Activated CD8-positive, alpha-beta memory T cell treated with anti-CD3 and anti-CD28 coated beads for 24 hours (primary cell): ENCODE results near the gene TSC1.
A peak's percentile ranks its signal among the peaks of the same experiment; 100 is the strongest.
"Not testable (repeated sequence)": the region's sequence is repeated elsewhere in the genome, so short reads cannot be mapped to it uniquely, and the experiment has no call there.

Experiments
- DNase-seq: peaks from one replicate; pipeline ENCODE4 v3.0.0-alpha.2; 2020

TSC1 gene

DNA sequence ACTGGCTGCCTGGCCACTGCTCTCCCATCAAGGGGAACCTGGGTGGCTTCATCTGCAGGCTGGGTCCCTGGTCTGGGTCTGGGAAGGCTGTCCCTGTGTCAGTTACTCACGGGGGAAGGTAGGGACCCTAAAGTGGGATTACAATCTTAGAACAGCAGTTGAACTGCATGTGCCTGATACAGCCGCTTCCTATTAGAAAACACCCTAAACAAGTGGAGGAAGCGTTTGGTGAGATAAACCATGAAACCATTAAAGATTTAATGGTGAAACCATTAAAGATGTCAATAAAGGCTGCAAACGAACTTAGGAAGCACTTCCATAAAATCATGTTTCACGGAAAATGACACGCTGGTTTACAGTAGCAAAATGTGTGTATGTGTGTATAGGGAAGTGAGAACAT is 31.5 kb upstream of the TSC1 start:
- DNase-seq, result no peak

- DNase-seq, result no peak
Observed at GRCh38 chr9:132973713-132974112, 29.3 kb upstream of the TSC1 start.

DNA sequence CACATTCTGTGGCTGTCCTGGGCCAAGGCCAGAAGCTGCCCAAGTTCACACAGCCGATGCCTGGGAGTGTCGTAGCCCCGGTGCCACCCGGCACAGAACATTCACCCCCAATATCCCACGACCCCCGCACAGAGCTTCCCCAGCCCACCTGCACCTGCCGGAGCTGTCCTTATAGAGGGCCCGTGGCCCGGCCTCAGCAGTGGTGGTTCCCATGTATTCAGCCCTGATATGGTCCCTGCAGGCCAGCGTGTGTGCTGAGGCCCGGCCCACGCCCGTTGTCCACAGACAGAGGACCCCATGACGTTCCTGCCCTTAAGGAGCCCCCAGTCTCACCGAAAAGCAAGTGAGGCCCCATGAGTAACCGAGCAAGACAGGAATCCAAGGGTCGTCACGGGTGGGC is 28.8 kb upstream of the TSC1 start:
- DNase-seq, result no peak

DNA sequence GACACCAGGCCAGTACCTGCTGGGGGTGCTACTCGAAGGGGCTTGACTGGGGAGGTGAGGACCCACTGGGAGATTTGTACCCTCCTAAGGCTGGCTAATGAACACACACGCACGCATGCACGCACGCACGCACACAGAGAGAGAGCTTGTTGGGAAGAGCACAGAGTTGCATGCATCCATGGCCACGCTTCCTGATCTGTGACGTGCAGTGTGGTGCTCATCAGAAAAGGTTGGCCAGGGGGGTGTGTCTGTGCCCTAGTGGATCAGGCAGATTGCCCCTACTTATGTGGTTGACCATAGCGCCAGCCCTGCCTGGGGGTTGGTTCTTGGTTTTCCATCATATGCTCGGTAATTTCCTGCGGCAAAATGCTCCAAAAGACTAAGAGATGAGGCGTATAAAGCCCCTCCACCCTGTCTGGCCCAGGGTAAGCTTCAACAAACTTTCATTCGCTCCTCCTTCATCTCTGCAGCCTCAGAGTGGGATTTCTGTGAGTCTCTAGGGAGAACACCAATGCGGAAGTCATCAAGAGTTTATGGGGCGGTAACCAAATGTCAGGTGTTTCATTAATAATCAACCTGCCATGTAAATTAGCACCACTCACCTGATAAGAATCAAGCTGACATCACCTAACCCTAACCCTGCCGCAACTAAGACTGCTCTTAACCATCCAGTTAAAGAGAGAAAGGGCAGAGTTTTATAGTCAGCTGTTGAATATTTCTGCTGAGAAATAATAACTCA is 26.1 kb upstream of the TSC1 start:
- no peak for DNase-seq

GRCh38 chr9:132969783-132970182 is 25.4 kb upstream of the TSC1 start:
- DNase-seq, result no peak

DNA sequence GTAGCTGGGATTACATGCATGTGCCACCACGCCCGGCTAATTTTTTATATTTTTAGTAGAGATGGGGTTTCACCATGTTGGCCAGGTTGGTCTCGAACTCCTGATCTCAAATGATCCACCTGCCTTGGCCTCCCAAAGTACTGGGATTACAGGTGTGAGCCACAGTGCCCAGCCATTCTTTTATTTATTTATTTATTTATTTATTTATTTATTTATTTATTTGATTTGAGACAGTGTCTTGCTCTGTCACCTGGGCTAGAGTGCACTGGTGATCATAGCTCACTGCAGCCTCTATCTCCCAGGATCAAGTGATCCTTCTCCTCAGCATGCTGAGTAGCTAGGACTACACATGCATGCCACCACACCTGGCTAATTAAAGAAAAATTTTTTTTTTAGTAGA is 23.5 kb upstream of the TSC1 start:
- DNase-seq, result not testable (repeated sequence)

- no peak for DNase-seq
Observed at GRCh38 chr9:132965478-132965877, 21.1 kb upstream of the TSC1 start.

GRCh38 chr9:132961002-132961401 is 16.6 kb upstream of the TSC1 start:
- DNase-seq, result no peak

DNA sequence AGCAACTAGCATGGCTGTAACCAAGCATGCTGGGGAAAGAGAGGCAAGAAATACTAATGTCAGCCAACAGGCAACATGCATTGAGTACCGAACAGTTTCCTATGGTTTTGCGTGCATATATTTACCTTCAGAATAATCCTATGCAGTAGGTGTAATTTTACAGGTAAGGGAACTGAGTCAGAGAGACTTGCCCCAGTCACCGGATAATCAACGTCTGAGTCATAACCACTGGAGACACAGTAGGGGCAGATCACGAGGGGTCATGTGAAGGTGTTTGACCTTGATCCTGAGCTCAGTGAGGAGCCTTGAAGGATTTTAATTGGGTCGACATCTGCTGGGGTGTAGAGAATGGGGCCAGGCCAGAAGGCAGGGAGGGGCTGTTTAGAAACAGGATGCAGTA is 13.4 kb upstream of the TSC1 start:
- DNase-seq, result no peak

DNA sequence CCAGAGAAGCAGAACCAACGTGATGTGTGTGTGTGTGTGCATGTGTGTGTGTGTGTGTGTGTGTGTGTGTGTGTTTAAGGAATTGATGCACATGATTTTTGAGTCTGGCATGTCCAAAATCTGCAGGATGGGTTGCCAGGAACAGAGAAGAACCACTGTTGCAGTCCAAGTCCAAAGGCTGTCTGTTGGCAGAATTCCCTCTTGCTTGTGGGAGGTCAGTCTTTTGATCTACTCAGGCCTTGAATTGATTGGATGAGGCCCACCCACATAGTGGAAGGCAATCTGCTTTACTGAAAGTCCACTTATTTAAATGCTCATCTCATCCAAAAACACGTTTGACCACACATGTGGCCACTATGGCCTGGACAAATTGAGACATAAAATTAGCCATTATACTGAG is 11.4 kb upstream of the TSC1 start:
- no peak for DNase-seq

DNA sequence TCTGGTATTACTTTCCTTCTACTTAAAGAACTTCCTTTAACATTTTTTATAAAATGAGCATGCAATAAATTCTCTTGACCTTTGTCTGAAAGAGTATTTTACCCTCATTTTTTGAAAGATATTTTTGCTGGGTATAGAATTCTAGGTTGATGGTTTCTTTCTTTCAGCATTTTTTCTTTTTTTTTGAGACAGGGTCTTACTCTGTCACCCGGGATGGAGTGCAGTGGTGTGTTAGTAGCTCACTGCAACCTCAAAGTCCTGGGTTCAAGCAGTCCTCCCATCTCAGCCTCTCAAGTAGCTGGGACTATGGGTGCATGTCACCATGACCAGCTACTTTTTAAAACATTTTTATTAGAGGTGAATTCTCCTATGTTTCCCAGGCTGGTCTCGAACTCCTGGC is 10.7 kb upstream of the TSC1 start:
- no peak for DNase-seq

GRCh38 chr9:132949709-132950108 is 5.3 kb upstream of the TSC1 start:
- DNase-seq, result no peak

- no peak for DNase-seq
Observed at GRCh38 chr9:132948482-132949050, 4.2 kb upstream of the TSC1 start.

DNA sequence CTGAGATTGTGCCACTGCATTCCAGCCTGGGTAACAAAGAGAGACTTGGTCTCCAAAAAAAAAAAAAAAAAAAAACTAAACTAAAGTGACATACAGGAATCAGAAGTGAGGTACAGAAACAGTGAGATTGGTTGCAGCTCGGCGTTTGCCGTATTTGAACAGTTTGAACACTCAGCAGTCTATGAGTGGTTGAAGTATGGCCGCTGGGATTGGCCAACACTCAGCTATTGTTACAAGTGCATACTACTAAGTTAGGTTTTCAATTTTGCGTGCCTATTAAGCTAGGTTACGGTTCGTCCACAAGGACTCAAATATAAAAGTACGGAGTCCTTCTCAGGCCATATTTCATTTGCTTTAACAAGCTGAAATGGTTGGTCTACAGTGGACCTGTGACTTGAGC is 3.3 kb upstream of the TSC1 start:
- DNase-seq, result no peak

DNA sequence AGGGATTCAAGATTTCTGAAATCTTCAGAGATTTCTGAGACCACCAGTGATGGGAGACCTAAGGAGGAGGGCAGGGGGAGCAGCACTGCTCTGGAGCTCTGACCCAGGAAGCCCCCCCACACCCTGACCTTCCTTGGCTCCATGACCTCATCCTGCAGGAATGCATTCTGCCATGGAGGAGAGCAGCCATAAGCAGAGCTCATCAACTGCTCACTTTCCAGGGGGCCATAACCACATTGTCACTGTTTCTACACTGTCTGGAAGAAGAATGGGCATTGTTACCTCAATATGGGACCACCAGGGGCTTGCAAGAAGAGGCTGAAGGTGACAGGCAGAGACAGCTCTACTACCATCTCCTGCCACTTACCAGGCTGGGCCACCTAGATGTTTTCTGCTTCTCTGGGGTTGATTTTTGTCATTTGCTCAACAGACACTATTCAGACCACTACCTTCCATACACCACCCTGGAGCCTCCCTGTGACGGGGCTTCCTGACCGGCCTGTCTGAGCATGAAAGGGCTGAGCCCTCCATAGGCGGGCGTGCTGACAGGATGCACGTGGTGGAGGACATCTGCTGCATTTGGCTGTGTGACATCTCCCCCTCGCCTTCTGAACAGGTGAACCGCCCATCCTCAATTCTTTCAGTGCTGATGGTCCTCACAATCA is 2.3 kb upstream of the TSC1 start:
- no peak for DNase-seq

DNA sequence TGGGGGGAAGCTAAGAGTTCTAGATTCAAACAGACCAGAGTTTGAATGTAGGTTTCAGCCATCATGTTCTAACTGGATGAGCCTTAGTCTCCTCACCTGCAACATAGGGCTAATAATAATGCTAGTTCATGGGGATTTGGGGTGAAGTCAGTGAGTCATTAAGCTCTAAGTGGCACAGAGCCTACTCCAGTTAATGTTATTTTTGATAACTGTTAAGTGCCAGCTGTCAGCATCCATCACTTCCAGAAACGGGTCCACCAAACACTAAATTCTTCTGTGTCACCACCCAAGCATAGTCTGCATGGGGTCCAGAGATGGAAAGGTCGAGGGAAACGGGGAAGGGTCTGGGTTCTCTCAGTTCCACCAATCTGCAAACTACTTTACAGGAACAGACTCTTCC is 1.8 kb upstream of the TSC1 start:
- DNase-seq, result no peak

DNA sequence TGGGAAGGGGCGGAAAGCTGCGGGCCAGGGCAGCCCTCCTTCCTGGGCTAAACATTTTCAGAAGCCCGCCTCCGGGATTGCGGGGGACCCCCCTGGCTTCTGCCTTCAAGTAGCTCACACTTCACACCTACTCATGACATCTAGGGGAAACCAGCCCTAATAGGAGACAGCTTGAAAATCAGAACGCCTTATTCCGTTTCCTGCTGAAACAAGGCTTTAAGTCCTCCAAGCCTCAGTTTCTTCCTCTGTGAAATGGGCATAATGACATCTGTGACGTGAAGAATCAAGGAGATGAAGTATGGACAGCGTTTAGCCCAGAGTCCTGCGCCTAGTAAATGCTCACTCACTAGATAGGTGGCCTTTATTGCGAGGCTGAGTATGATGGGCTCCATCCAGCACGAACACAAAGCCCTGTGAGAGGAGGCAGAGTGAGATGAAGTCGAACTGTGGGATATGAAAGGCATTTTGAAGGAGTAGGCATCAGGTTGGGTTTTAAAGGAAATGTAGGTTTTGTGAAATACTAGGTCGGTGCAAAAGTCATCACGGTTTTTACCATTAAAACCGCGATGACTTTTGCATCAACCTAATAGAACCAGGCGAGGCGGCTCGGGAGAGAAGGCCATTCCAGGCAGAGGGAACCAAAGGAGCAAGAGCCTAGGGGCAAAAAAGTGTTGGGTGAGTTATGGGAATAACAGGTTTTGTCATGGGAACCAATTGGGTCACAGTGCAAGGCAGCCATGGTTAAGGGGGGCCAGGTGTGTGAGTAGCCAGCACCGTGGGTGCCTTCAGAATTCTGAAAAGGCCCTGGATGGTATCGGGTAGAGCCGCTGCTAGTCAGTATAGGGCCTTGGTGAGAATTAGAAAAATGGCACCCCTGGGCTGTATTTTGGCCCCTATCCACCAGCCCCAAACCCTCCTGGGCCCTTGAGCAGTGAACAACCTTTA is 1.0 kb upstream of the TSC1 start:
- DNase-seq, result no peak

DNA sequence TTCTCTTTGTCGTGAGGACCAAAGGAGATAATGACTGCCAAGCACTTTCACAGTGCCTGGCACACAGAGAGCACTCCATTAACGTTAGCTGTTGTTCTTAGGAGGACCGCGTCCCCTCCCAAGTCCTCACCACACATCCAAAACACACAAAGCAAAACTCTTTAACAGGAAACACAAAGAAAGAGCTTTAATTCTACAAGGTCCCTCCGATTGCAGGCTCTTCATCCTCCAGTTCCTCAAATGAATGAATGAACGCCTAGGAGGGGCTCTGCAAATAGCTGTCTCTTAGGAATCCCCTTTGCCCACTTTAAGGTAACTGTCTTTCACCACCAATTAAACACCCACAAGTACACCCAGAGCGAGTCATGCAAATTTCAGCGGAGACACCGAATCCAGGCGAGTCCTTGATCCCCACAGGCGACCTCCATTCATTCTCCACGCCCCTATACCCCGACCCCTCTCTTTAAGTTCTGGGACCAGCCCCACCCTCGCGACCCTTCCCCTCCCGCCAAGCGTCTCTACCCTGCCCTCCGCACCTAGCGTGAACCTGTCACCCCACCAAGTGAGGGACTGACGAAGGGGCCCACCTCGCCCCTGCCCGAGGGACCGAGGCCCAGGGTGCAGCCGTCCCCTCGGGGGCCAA is 644 bp downstream of the TSC1 start:
- peak; percentile 62 for DNase-seq

GRCh38 chr9:132942541-132943182 is 1.8 kb downstream of the TSC1 start:
- no peak for DNase-seq

GRCh38 chr9:132939169-132939568 is 5.2 kb downstream of the TSC1 start:
- DNase-seq, result no peak

GRCh38 chr9:132937463-132937901 is 6.9 kb downstream of the TSC1 start:
- DNase-seq, result no peak

DNA sequence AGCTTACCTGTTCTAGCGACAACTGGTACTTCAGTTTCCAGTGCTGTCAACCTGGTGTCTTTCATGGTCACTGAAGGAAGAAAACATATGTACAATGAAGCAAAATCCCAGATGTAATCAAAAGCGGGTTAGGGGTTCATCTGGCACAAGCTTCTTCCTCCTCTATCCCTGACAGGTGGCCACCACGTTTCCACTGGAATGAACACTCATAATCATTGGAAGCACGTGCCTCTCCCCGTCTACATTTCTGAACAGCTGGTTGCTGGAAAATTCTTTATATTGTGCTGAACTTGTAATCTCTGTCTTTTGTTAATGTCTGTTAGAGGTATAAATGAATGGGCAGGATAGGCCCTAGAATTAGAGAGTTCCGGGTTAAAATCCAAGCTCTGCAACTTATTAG is 9.4 kb downstream of the TSC1 start:
- no peak for DNase-seq
